Prostate gland (tissue), 2 donors: ENCODE results near the gene TAX1BP3. TPM values are rescaled to one million over a fixed set of nuclear protein-coding genes. Genes with fewer than 3 reads are reported as not detected.
"Not testable (repeated sequence)": the region's sequence is repeated elsewhere in the genome, so short reads cannot be mapped to it uniquely, and the experiment has no call there.

ENCODE experiments used
- DNase-seq: peaks from one replicate; pipeline ENCODE4 v3.0.0-alpha.2; 2019; ENCODE audit warnings: low spot score
- H3K27ac ChIP-seq, 2 donors: fragments of 200-600 bp; sonication (generic); 2 replicates each; pipeline ENCODE4 v1.5.1; 2017 to 2019
- H3K27me3 ChIP-seq: fragments of 200-600 bp; sonication (generic); replicated peaks from 2 replicates; pipeline ENCODE4 v1.5.1; 2019; ENCODE audit not compliant: insufficient read depth
- H3K36me3 ChIP-seq, 2 donors: fragments of 200-600 bp; sonication (generic); 1 replicate in 1 of 2; 2 replicates in 1 of 2; pipeline versions ENCODE4 v1.5.1 to v1.8.1; 2017 to 2019
- H3K4me1 ChIP-seq: fragments of 200-600 bp; sonication (generic); replicated peaks from 2 replicates; pipeline ENCODE4 v1.5.1; 2019
- H3K4me3 ChIP-seq, 2 donors: fragments of 200-600 bp; sonication (generic); 2 replicates each; pipeline ENCODE4 v1.5.1; 2017 to 2019
- H3K9me3 ChIP-seq: fragments of 200-600 bp; sonication (generic); 2 replicates; pipeline ENCODE4 v1.5.1; 2017
- POLR2A ChIP-seq: fragments of 450-650 bp; IDR thresholded peaks from one replicate; pipeline ENCODE4 v1.6.1; 2016; ENCODE audit warnings: antibody characterized with exemption, mild to moderate bottlenecking
- POLR2AphosphoS5 ChIP-seq: sonication (generic); formaldehyde crosslinking; IDR thresholded peaks from one replicate; pipeline ENCODE4 v1.6.1; 2017; ENCODE audit warnings: antibody characterized with exemption
- WGBS: methylation state at CpG from one replicate; pipeline ENCODE4 v1.1.5; 2018; 5-methylcytosine and 5-hydroxymethylcytosine counted together
- intact Hi-C: fragments of 100-400 bp; cut with DNase I; formaldehyde crosslinking; loops from one replicate; pipeline ENCODE4 v1.14.2; 2022
- total RNA-seq, 2 donors: library from RNA; depleted of rRNA; stranded (reverse); fragments of >200 nt; gene quantifications; one replicate each; pipeline ENCODE4 v1.1.0, GENCODE V29; 2016
- TF ChIP-seq, protein P1 (sequence below), 4 experiments: fragments of 200-600 bp in 2 of 4; fragments of 450-650 bp in 2 of 4; sonication (generic) in 2 of 4; IDR thresholded peaks; 1 replicate in 3 of 4; 2 replicates in 1 of 4; pipeline ENCODE4 v1.5.1; 2016 to 2019; ENCODE audit warnings: antibody characterized with exemption in 4 of 4, mild to moderate bottlenecking in 2 of 4, moderate library complexity in 2 of 4

Gene TAX1BP3
- total RNA-seq, 2 donors from 2014 or later: 171 to 270 TPM

DNA sequence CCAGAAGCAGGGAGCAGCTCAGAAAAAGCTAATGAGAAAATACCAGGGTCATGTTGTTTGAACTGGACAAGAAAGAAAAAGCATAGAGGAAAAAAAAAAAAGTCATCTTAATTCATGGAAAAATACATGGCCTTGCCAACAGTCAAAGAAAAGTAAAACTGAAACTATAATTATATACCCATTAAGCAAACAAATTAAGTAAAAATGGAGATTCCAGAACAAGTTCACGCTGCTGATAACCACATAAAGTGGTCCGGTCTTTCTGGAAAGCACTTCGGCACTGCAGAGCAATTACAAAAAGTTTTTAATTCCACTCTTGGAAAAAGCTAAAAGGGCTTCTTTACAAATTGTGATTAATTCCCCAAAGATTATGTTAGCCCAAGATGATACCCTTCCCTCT is 40.0 kb upstream of the TAX1BP3 start:
- Histone ChIP-seq H3K27ac (no peak overlapping the region), H3K36me3 (no peaks in the 10 kb centered on the region), H3K9me3 (no peaks in the 10 kb centered on the region), H3K4me3 (no peak overlapping the region), H3K4me1 (no peaks in the 10 kb centered on the region), H3K27me3 (no peaks in the 10 kb centered on the region)
- intact Hi-C loops: no loop called here
- no peak for DNase-seq
- 48% methylated on average over 3 of the region's 3 CpGs for whole genome bisulfite sequencing
- TF ChIP-seq POLR2AphosphoS5 (no peak), POLR2A (no peak)
- TF ChIP-seq, protein P1, sequence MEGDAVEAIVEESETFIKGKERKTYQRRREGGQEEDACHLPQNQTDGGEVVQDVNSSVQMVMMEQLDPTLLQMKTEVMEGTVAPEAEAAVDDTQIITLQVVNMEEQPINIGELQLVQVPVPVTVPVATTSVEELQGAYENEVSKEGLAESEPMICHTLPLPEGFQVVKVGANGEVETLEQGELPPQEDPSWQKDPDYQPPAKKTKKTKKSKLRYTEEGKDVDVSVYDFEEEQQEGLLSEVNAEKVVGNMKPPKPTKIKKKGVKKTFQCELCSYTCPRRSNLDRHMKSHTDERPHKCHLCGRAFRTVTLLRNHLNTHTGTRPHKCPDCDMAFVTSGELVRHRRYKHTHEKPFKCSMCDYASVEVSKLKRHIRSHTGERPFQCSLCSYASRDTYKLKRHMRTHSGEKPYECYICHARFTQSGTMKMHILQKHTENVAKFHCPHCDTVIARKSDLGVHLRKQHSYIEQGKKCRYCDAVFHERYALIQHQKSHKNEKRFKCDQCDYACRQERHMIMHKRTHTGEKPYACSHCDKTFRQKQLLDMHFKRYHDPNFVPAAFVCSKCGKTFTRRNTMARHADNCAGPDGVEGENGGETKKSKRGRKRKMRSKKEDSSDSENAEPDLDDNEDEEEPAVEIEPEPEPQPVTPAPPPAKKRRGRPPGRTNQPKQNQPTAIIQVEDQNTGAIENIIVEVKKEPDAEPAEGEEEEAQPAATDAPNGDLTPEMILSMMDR (IDR thresholded peaks at IDR 0.05): no peak

DNA sequence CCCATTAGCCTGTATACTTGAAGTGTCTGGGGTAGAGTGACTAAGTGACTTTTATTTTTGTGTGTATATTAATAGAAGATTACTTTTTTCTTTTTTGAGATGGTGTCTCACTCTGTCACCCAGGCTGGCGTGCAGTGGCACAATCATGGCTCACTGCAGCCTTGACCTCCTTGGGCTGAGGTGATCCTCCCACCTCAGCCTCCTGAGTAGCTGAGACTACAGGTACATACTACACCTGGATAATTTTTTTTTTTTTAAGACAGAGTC is 37.3 kb upstream of the TAX1BP3 start:
- WGBS: 95% methylated on average over 1 of the region's 1 CpG

DNA sequence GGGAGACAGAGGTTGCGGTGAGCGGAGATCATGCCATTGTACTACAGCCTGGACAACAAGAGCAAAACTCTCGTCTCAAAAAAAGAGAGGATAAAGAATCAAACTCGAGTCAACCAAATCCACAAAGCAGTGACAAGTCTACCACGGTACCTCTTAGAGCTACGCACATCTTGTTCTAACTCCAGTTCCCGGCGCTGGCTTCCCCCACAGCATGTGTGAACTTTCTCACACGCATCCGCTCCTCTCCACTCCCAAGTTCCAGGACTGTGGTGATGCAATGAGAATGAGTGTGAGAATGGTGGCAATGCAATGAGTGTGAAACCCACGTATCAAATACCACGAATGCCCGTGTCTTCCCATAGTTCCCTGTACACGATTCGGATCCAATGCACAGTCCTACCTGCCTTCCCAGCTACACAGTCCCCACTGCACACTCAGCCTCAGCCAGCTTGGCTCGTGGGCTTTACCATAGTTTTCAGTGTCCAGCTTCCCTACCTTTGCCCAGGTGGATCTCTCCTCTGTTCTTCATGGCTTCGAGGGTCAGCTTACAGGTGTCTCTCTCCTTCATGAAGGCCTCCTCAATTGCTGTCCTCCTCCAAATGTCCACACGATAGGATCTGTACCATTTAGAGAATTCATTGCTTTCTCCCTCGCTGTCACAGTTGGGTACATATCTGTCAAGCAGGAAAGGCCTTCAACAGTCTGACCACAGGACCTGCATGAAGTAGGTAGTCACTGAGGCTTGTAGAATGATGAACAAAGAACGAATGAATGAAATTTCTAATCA is 36.7 kb upstream of the TAX1BP3 start:
- no peaks in the 10 kb centered on the region for H3K4me1 ChIP-seq
- intact Hi-C loops: no loop called here
- H3K4me3 ChIP-seq: no peak overlapping the region
- no peaks in the 10 kb centered on the region for H3K36me3 ChIP-seq
- no peaks in the 10 kb centered on the region for H3K9me3 ChIP-seq
- DNase-seq: no peak
- no peak overlapping the region for H3K27ac ChIP-seq
- 87% methylated on average over 20 of the region's 20 CpGs for WGBS
- TF ChIP-seq POLR2AphosphoS5: no peak
- TF ChIP-seq, protein P1 (IDR thresholded peaks at IDR 0.05): no peak
- TF ChIP-seq POLR2A: no peak
- no peaks in the 10 kb centered on the region for H3K27me3 ChIP-seq

More for the DNA sequence above, 37.3 kb upstream of the TAX1BP3 start:
- H3K4me1 ChIP-seq, H3K27me3 ChIP-seq, H3K9me3 ChIP-seq, DNase-seq, H3K36me3 ChIP-seq, intact Hi-C loops, H3K27ac ChIP-seq, H3K4me3 ChIP-seq: not testable (repeated sequence)

DNA sequence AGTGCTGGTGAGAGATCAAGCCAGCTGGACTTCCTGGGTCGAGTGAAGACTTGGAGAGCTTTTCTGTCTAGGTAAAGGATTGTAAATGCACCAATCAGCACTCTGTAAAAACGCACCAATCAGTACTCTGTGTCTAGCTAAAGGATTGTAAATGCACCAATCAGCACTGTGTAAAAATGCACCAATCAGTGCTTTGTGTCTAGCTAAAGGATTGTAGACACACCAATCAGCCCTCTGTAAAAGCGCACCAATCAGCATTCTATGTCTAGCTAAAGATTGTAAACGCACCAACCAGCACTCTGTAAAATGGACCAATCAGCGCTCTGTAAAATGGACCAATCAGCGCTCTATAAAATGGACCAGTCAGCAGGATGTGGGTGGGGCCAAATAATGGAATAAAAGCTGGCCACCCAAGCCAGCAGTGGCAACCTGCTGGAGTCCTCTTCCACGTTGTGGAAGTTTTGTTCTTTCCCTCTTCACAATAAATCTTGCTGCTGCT is 33.7 kb upstream of the TAX1BP3 start:
- H3K9me3 ChIP-seq, H3K4me3 ChIP-seq, H3K27me3 ChIP-seq, intact Hi-C loops, H3K36me3 ChIP-seq, DNase-seq, H3K4me1 ChIP-seq, H3K27ac ChIP-seq: not testable (repeated sequence)
- WGBS: 96% methylated on average over 7 of the region's 7 CpGs

DNA sequence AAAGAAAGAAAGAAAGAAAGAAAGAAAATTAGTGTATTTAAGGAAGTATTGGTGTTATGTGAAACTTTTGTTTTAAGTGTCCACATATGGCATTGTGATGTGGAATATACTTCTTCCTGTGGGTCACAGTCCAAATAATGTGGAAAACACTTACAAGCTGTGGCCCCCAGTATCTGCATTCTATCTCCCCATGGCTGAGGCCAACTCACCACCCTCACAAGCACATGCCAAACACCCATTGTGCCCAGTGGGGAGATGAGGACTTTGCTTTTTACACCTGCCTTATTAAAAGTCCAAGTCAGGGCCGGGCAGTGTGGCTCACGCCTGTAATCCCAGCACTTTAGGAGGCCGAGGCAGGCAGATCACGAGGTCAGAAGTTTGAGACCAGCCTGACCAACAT is 31.6 kb upstream of the TAX1BP3 start:
- Histone ChIP-seq H3K27ac (no peak overlapping the region), H3K36me3 (no peaks in the 10 kb centered on the region), H3K4me1 (no peaks in the 10 kb centered on the region), H3K9me3 (no peaks in the 10 kb centered on the region), H3K4me3 (no peak overlapping the region), H3K27me3 (peaks cover 10% of the 10 kb centered on the region)
- intact Hi-C loops: no loop called here
- DNase-seq: no peak
- TF ChIP-seq POLR2AphosphoS5 (no peak), POLR2A (no peak)
- TF ChIP-seq, protein P1 (IDR thresholded peaks at IDR 0.05): no peak
- WGBS: 86% methylated on average over 4 of the region's 4 CpGs

DNA sequence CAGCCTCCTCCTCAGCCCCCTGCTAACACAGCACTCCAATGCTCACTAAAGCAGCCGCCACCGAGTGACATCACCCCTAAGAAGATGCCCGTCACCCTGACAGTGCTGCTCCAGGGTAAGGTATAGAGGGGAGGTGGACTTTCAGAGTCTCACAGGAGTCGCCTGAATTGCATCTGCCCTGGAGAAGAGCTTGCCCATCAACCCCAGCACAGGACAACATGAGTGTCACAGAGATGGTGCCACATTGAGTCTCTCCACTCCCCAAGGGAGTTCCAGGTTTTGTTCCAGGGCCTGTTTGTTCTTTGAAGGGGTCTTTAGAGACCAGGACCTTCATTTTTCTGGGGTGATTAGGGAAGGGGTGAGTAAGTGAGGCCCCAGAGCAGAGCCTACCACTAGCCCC is 29.8 kb upstream of the TAX1BP3 start:
- 87% methylated on average over 4 of the region's 4 CpGs for WGBS
- no peak overlapping the region for H3K27ac ChIP-seq
- peaks cover 13% of the 10 kb centered on the region for H3K27me3 ChIP-seq
- no peaks in the 10 kb centered on the region for H3K36me3 ChIP-seq
- no peaks in the 10 kb centered on the region for H3K9me3 ChIP-seq
- H3K4me1 ChIP-seq: no peaks in the 10 kb centered on the region
- H3K4me3 ChIP-seq: no peak overlapping the region
- no peak for DNase-seq
- intact Hi-C loops: no loop called here
- TF ChIP-seq, protein P1 (IDR thresholded peaks at IDR 0.05): no peak
- TF ChIP-seq POLR2A (no peak), POLR2AphosphoS5 (no peak)
